Tibial nerve (tissue), 4 donors: ENCODE measurements around the gene LGR6. TPM values are rescaled to one million over a fixed set of nuclear protein-coding genes. Genes with fewer than 3 reads are reported as not detected.
"Not testable (repeated sequence)": the region's sequence is repeated elsewhere in the genome, so short reads cannot be mapped to it uniquely, and the experiment has no call there.

Source experiments
- DNase-seq, 2 donors: peaks; one replicate each; pipeline ENCODE4 v3.0.0-alpha.2; 2019; ENCODE audit warnings: low spot score in 2 of 2
- H3K27ac ChIP-seq, 4 donors: fragments of 200-600 bp; sonication (generic) in 3 of 4; one replicate each; pipeline ENCODE4 v1.5.1; 2017 to 2019; ENCODE audit warnings: mild to moderate bottlenecking in 1 of 4
- H3K27me3 ChIP-seq, 2 donors: fragments of 200-600 bp; sonication (generic) in 1 of 2; one replicate each; pipeline versions ENCODE4 v1.5.1 to v1.6.0; 2017 to 2019
- H3K36me3 ChIP-seq, 3 donors: fragments of 200-600 bp; sonication (generic); one replicate each; pipeline ENCODE4 v1.5.1; 2018 to 2019
- H3K4me1 ChIP-seq, 4 donors: fragments of 200-600 bp; sonication (generic) in 3 of 4; one replicate each; pipeline ENCODE4 v1.5.1; 2017 to 2019
- H3K4me3 ChIP-seq, 4 donors: fragments of 200-600 bp; sonication (generic) in 3 of 4; one replicate each; pipeline ENCODE4 v1.5.1; 2017 to 2019; ENCODE audit warnings: mild to moderate bottlenecking in 1 of 4, moderate library complexity in 1 of 4
- H3K9me3 ChIP-seq, 4 donors: fragments of 200-600 bp; sonication (generic) in 3 of 4; one replicate each; pipeline ENCODE4 v1.5.1; 2017 to 2019
- EP300 ChIP-seq, 2 donors: sonication (generic); formaldehyde crosslinking; IDR thresholded peaks; one replicate each; pipeline ENCODE4 v1.6.1; 2017; ENCODE audit warnings: antibody characterized with exemption in 2 of 2, mild to moderate bottlenecking in 1 of 2
- POLR2A ChIP-seq, 2 donors: fragments of 450-650 bp; IDR thresholded peaks; one replicate each; pipeline ENCODE4 v1.6.1; 2017; ENCODE audit warnings: antibody characterized with exemption in 2 of 2, mild to moderate bottlenecking in 2 of 2, moderate library complexity in 2 of 2
- WGBS, 2 donors: methylation state at CpG; one replicate each; pipeline ENCODE4 v1.1.5; 2018; 5-methylcytosine and 5-hydroxymethylcytosine counted together
- total RNA-seq, 4 donors: library from RNA; depleted of rRNA; stranded (reverse); fragments of >200 nt; gene quantifications; one replicate each; pipeline ENCODE4 v1.1.0, GENCODE V29; 2016
- TF ChIP-seq, protein P1 (sequence below), 5 experiments: fragments of 200-600 bp in 3 of 5; fragments of 450-650 bp in 2 of 5; sonication (generic) in 3 of 5; IDR thresholded peaks; one replicate each; pipeline ENCODE4 v1.5.1; 2016 to 2019; ENCODE audit warnings: antibody characterized with exemption in 5 of 5, mild to moderate bottlenecking in 3 of 5, moderate library complexity in 2 of 5

LGR6 gene
- total RNA-seq, 4 donors from 2014 or later: 0.42 TPM; not detected in 3

DNA sequence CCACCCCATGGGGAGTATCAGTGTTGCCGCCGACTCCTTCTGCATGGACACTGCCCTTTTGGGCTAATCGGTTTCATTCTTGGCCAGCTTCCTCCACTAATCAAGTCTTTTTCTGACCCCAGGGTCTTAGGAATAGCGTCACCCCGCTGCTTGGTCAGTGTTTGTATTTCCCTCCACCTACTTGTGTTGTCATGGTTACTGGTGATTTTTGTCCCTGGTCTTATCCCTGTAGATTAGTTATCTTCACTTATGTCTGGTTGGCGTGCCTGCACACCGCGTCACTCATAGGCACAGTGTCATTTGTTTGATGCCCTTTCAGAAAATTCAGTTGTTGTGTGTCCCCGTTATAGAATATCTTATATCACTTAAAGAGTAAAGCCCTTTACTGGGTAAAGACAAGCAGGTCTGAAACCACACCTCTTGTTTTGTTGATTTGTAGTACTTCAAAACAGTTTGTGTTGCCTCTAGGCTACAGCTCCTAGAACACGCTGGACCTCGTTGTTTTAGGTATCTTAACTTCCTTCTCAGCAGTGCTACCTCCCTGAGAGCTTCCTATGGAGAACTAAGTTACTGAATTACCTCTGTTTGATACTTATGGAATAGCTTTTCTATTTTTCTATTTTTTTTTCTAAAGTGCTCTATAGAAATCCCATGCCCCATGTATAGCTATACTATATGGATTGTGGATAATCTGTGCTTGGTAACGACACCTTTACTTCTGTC is 155.8 kb downstream of the LGR6 start:
- H3K9me3 ChIP-seq: no peaks in the 10 kb centered on the region
- no peaks in the 10 kb centered on the region for H3K27me3 ChIP-seq
- H3K27ac ChIP-seq: peak overlapping the region in 3 of 4 donors; percentile 84 to 96 (median 92)
- H3K36me3 ChIP-seq: no peaks in the 10 kb centered on the region
- DNase-seq: peak in 1 of 2 donors; percentile 18
- WGBS, 2 donors: 9 to 10% methylated on average over 12 of the region's 12 CpGs
- peak overlapping the region; percentile 88 to 99 (median 94) for H3K4me3 ChIP-seq
- no peak for TF ChIP-seq POLR2A (IDR thresholded peaks at IDR 0.05)
- no peak for TF ChIP-seq EP300 (IDR thresholded peaks at IDR 0.05)
- TF ChIP-seq, protein P1, sequence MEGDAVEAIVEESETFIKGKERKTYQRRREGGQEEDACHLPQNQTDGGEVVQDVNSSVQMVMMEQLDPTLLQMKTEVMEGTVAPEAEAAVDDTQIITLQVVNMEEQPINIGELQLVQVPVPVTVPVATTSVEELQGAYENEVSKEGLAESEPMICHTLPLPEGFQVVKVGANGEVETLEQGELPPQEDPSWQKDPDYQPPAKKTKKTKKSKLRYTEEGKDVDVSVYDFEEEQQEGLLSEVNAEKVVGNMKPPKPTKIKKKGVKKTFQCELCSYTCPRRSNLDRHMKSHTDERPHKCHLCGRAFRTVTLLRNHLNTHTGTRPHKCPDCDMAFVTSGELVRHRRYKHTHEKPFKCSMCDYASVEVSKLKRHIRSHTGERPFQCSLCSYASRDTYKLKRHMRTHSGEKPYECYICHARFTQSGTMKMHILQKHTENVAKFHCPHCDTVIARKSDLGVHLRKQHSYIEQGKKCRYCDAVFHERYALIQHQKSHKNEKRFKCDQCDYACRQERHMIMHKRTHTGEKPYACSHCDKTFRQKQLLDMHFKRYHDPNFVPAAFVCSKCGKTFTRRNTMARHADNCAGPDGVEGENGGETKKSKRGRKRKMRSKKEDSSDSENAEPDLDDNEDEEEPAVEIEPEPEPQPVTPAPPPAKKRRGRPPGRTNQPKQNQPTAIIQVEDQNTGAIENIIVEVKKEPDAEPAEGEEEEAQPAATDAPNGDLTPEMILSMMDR (IDR thresholded peaks at IDR 0.05): no peak
- peaks cover 0 to 25% (median 4%) of the 10 kb centered on the region in 4 donors for H3K4me1 ChIP-seq

DNA sequence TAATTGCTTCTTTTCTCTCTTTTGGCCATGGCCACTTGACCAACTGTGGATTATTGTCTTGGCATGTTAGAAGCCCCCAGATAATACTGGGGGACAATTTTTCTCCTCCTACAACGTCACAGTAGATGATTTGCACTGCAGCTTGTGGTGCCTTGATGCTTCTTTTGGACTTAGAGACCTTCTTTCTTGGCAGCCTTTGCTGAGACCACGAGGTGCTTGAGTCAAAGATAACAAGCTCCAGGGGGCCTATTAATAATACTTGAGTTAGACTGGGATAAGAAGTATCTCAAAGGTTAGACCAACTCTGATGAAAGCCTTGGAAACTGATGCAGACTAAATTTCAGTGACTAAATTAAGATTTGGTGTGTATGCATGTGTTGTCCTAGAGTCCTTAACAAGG is 158.1 kb downstream of the LGR6 start:
- TF ChIP-seq, protein P1 (IDR thresholded peaks at IDR 0.05): no peak
- no peak for TF ChIP-seq EP300 (IDR thresholded peaks at IDR 0.05)
- 61 to 65% methylated on average over 2 of the region's 2 CpGs for WGBS, 2 donors

DNA sequence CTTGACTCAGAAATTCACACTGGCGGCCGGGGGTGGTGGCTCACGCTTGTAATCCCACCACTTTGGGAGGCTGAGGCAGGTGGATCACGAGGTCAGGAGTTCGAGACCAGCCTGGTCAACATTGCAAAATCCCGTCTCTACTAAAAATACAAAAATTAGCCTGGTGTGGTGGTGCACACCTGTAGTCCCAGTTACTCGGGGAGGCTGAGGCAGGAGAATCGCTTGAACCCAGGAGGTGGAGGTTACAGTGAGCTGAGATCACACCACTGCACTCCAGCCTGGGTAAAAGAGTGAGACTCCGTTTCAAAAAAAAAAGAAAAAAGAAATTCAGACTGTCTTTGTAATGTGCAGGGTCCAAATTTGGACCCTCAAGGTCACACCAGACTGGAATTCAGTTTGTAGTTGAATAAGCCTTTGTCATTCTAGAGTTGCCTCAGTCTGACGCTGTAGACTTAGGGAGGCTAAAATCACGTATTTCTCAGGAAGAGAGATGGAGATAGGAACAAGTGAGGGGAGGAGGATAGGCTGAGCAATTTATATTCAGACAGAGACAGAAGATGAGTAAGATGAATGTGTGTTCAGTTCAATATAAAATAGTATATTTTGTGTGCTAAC is 159.1 kb downstream of the LGR6 start:
- H3K27me3 ChIP-seq, H3K4me3 ChIP-seq, H3K36me3 ChIP-seq, DNase-seq, H3K27ac ChIP-seq, H3K9me3 ChIP-seq: not testable (repeated sequence)
- WGBS, 2 donors: 82 to 88% methylated on average over 11 of the region's 11 CpGs
- H3K4me1 ChIP-seq: peaks cover 0 to 25% (median 4%) of the 10 kb centered on the region in 4 donors

More for the DNA sequence above, 158.1 kb downstream of the LGR6 start:
- H3K27ac ChIP-seq: no peak overlapping the region
- DNase-seq: no peak
- H3K36me3 ChIP-seq: no peaks in the 10 kb centered on the region
- peaks cover 0 to 25% (median 4%) of the 10 kb centered on the region in 4 donors for H3K4me1 ChIP-seq
- H3K4me3 ChIP-seq: no peak overlapping the region
- H3K27me3 ChIP-seq: no peaks in the 10 kb centered on the region
- H3K9me3 ChIP-seq: no peaks in the 10 kb centered on the region

DNA sequence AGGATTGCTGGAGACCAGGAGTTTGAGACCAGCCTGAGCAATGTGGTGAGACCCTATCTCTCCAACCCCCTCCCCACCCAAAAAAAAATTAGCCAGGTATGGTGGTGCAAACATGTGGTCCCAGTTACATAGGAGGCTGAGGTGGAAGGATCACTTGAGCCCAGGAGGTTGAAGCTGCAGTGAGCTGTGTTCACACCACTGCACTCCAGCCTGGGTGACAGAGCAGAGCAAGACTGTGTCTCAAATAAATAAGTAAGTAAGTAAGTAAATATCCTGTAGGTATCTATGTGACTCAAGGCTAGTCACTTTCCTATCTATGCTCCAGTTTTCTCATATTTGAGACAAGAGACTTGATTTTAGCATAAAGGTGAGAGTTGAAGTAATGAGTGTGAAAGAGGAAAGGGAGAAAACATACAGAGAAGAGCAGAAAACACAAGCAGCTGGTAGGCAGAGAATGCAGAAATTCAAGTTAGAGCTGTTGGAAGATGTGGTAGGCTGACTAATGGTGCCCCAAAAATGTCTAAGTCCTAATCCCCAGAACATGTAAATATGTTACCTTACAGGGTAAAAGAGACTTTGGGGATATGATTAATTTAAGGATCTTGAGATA is 162.4 kb downstream of the LGR6 start:
- Histone ChIP-seq H3K27me3 (no peaks in the 10 kb centered on the region), H3K4me3 (no peak overlapping the region), H3K9me3 (no peaks in the 10 kb centered on the region), H3K36me3 (no peaks in the 10 kb centered on the region), H3K4me1 (peaks cover 0 to 6% (median 0%) of the 10 kb centered on the region in 4 donors), H3K27ac (no peak overlapping the region)
- DNase-seq: no peak
- no peak for TF ChIP-seq EP300 (IDR thresholded peaks at IDR 0.05)
- TF ChIP-seq, protein P1 (IDR thresholded peaks at IDR 0.05): no peak

DNA sequence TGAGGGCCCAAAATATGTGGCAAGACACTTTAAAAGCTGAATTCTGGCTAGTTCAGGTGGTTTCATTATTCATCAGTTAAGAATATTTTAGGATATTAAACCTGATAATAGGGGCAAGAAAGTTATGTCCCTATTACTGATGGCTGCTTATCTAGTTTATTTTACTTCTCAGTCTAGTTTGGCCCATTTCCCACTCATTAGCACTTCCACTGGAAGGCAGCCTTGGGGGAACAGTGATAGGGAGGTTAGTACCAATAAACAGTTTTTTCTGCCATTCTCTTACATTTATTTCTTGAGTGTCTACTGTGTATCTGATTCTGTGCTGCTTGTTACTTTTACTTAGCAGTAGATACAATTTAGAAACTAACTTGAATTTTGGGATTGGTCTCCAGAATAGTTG is 163.9 kb downstream of the LGR6 start:
- Histone ChIP-seq H3K4me1 (peaks cover 0 to 5% (median 0%) of the 10 kb centered on the region in 4 donors), H3K4me3 (no peak overlapping the region), H3K9me3 (no peaks in the 10 kb centered on the region), H3K27me3 (no peaks in the 10 kb centered on the region), H3K27ac (no peak overlapping the region), H3K36me3 (no peaks in the 10 kb centered on the region)
- TF ChIP-seq, protein P1 (IDR thresholded peaks at IDR 0.05): no peak
- TF ChIP-seq EP300 (IDR thresholded peaks at IDR 0.05) (no peak), POLR2A (IDR thresholded peaks at IDR 0.05) (no peak)
- no peak for DNase-seq
